ENCODE data around the gene SYVN1. TPM values are rescaled to one million over a fixed set of nuclear protein-coding genes. Genes with fewer than 3 reads are reported as not detected.

The SYVN1 gene
- total and polyA plus RNA-seq, 12 donors = 9.7 to 124 (median 59.9) TPM

DNA sequence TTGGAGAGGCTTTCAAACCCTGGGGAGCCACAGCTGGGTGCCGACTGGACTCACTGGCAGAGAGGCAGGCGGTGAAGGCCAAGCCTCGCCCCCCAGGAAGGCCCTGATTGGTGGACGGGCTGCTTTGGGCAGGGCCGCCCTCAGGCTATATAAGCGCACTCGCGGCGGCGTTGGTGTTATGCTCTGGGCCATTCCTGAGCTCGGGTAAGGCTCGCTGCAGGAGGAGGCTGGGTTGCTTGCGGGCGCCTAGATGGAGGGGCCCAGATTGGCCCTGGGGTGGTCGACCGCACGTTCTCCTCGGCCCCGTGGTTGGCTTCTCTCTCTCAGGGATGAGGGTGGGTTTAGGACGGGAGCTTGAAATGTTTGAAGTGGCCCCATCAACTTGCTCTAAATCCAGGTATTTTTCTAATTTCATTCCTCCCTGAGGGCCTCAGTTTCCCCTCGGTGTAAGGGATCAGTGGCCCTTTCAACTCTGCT, 35.8 kb upstream of the SYVN1 start, which contains the start of gene SPDYC:
Gene SPDYC, plus strand, starts transcription at position 176 of the 477 bp plus-strand sequence. CDS start 1,125 bp downstream, outside the sequence.
- TF ChIP-seq POLR2A (IDR thresholded peaks at IDR 0.05) = no peak
- no peak for TF ChIP-seq CTCF (IDR thresholded peaks at IDR 0.05)
- Histone ChIP-seq H3K4me3 (no peak within 1 kb of the TSS), H3K27me3 (no peaks in the 10 kb centered on the region), H3K36me3 (replicated peaks in 1 of 2) (no peaks in the 10 kb centered on the region), H3K4me1 (replicated peaks in 1 of 2) (no peaks in the 10 kb centered on the region), H3K9me3 (replicated peaks in 1 of 3) (no peaks in the 10 kb centered on the region), H3K27ac (no peak within 1 kb of the TSS)
- intact Hi-C loops (cut with DNase I) = no loop called here
- WGBS, 4 donors = 91 to 97% (median 94%) methylated on average over 16 to 21 of the region's 21 CpGs
- no peak for DNase-seq

DNA sequence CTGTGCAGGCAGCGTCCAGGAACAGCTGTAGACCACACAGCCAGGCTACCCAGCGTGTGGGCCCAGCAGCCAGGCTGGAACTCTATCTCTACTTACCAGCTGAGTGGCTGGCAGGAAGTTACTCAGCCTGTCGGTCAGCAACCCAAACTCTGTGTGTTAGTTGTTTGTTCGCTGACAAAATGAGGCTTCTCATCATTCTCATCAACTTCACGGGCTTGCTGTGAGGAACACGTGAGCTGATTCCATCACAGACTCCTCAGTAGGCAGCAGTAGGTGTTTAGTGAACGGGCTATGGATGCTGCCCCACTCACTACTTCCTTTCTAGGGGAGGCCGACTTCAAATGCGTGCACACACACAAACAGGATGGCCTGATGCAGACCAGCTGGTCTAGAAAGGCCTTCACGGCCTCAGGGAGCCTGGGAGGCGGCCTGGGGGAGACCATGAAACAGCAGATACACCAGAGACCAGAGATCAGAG, 34.9 kb upstream of the SYVN1 start:
- no peaks in the 10 kb centered on the region for H3K4me1 ChIP-seq (replicated peaks in 1 of 2)
- DNase-seq = no peak
- H3K4me3 ChIP-seq = no peak overlapping the region
- intact Hi-C loops (cut with DNase I) = no loop called here
- no peak for TF ChIP-seq CTCF (IDR thresholded peaks at IDR 0.05)
- no peak for TF ChIP-seq POLR2A (IDR thresholded peaks at IDR 0.05)
- H3K27me3 ChIP-seq = no peaks in the 10 kb centered on the region
- no peak overlapping the region for H3K27ac ChIP-seq
- H3K36me3 ChIP-seq (replicated peaks in 1 of 2) = no peaks in the 10 kb centered on the region
- no peaks in the 10 kb centered on the region for H3K9me3 ChIP-seq (replicated peaks in 1 of 3)
- WGBS, 4 donors = 66 to 77% (median 73%) methylated on average over 9 to 11 of the region's 11 CpGs

DNA sequence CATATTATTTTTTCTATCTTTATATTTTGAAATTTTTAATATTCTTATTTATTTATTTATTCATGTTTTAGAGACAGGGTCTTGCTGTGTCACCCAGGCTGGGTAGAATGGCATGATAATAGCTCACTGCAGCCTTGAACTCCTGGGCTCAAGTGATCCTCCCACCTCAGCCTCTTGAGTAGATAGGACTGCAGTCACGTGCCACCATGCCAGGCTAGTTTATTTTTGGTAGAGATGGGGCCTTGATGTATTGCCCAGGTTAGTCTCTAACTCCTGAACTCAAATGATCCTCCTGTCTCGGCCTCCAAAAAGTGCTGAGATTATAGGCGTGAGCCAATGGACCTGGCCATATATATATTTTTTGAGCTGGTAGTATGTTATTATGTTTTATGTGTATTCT, 33.3 kb upstream of the SYVN1 start:
- WGBS, 4 donors = 67 to 87% (median 82%) methylated on average over 3 of the region's 3 CpGs
- TF ChIP-seq POLR2A (IDR thresholded peaks at IDR 0.05) (no peak), CTCF (IDR thresholded peaks at IDR 0.05) (no peak)
- Histone ChIP-seq H3K27me3 (no peaks in the 10 kb centered on the region), H3K9me3 (replicated peaks in 1 of 3) (no peaks in the 10 kb centered on the region), H3K4me3 (no peak overlapping the region), H3K27ac (no peak overlapping the region), H3K36me3 (replicated peaks in 1 of 2) (no peaks in the 10 kb centered on the region), H3K4me1 (replicated peaks in 1 of 2) (no peaks in the 10 kb centered on the region)
- intact Hi-C loops (cut with DNase I) = no loop called here
- no peak for DNase-seq

GRCh38 chr11:65166893-65167292, 32.6 kb upstream of the SYVN1 start:
- intact Hi-C loops (cut with DNase I) = no loop called here
- no peaks in the 10 kb centered on the region for H3K36me3 ChIP-seq (replicated peaks in 1 of 2)
- DNase-seq = no peak
- H3K27ac ChIP-seq = no peak overlapping the region
- H3K27me3 ChIP-seq = no peaks in the 10 kb centered on the region
- TF ChIP-seq POLR2A (IDR thresholded peaks at IDR 0.05) (no peak), CTCF (IDR thresholded peaks at IDR 0.05) (no peak)
- no peaks in the 10 kb centered on the region for H3K9me3 ChIP-seq (replicated peaks in 1 of 3)
- WGBS, 4 donors = 78 to 91% (median 87%) methylated on average over 3 of the region's 3 CpGs
- H3K4me3 ChIP-seq = no peak overlapping the region
- no peaks in the 10 kb centered on the region for H3K4me1 ChIP-seq (replicated peaks in 1 of 2)
